GM13976 (cell line): ENCODE data around the gene PDE11A.

ENCODE experiments used
- DNase-seq: peaks from one replicate; pipeline ENCODE4 v3.0.0; 2012; ENCODE audit warnings: low spot score
- in situ Hi-C: fragments of 300-500 bp; cut with MboI; formaldehyde crosslinking; loops from one replicate; pipeline ENCODE4 v1.12.0; 2022; ENCODE audit warnings: low sequenced_read_pairs, mixed read lengths, inconsistent platforms; ENCODE audit not compliant: unreplicated experiment
- TF ChIP-seq, protein P1 (sequence below): IDR thresholded peaks from 2 replicates; pipeline ENCODE4 v1.5.1; 2012; ENCODE audit warnings: borderline replicate concordance, mild to moderate bottlenecking; ENCODE audit not compliant: insufficient read depth; ENCODE audit errors: extremely low read depth, missing control alignments, control extremely low read depth

The PDE11A gene

DNA sequence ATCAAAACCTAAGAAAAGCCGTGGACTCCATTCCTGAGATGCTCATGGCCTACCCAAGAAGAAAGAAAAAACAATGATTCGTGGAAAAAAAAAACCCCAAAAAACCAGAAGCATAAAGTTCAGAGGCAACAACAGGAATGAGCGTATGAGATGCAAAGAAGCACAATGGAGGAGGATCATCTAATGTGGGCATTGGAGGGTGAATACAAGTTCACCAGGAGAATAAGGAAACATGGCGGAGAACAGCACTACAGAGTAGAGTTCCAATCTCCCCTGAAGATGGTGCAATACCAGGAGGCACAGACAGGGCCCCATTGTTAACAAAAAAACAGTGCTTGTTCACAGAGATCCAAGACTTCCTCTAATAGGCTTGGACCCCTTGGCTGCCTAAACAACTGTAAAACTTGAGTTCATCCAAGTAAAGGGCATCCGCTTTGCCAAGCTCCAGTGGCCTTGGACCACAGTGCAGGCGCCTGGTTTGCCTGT is 337.2 kb downstream of the PDE11A start:
- DNase-seq = no peak
- in situ Hi-C loops = loop anchor here (25.0 kb wide), 1 partner anchor 573 kb away; no protein-coding TSS in a partner anchor
- TF ChIP-seq, protein P1, sequence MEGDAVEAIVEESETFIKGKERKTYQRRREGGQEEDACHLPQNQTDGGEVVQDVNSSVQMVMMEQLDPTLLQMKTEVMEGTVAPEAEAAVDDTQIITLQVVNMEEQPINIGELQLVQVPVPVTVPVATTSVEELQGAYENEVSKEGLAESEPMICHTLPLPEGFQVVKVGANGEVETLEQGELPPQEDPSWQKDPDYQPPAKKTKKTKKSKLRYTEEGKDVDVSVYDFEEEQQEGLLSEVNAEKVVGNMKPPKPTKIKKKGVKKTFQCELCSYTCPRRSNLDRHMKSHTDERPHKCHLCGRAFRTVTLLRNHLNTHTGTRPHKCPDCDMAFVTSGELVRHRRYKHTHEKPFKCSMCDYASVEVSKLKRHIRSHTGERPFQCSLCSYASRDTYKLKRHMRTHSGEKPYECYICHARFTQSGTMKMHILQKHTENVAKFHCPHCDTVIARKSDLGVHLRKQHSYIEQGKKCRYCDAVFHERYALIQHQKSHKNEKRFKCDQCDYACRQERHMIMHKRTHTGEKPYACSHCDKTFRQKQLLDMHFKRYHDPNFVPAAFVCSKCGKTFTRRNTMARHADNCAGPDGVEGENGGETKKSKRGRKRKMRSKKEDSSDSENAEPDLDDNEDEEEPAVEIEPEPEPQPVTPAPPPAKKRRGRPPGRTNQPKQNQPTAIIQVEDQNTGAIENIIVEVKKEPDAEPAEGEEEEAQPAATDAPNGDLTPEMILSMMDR = no peak

DNA sequence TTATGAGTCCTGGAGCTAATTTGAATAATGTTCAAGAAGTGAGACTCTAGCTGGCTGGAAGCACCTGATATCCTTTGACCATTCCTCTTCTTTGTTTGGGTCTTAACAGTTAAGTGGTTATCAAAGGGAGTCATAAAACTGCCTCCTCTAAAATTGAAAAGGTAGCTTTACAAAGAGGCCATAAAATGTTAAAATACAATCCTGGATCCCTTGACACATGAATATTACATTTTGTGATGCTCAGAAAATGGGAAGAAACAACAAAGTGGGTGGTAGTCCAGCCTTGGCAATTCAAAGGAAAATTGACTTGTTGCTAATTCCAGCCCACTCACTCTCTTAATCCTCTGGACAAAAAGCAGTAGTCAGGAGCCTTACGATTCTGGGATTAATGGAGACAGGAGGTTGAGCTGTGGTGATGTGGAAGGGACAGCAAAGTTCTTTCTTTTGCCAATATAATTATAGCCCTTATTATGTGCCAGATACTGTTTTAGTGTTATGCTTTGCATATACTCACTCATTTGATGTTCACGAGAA is 339.2 kb downstream of the PDE11A start:
- no peak for DNase-seq
- in situ Hi-C loops = loop anchor here (25.0 kb wide), 1 partner anchor 571 kb away; no protein-coding TSS in a partner anchor
- TF ChIP-seq, protein P1 = no peak

DNA sequence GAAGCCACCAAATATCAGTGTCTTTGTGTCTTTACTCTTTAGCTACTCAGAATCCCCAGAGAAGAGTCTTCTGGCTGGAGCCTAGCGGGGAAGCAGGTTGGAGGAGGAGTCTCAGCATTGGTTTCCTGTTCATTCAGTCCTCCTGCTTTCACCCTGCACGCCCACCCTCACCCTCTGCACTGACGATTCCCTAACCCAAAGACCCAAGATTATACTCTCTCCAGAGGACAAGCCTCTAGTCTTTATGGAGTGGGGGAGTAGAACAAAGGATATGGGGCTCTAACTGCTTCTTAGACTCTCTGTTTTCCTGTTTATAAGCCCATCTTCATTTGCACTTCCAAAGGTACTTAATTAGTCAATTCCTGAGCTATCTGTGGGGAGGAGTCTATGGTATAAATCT is 341.2 kb downstream of the PDE11A start:
- in situ Hi-C loops = loop anchor here (25.0 kb wide), 1 partner anchor 569 kb away; no protein-coding TSS in a partner anchor
- TF ChIP-seq, protein P1 = no peak
- DNase-seq = no peak

DNA sequence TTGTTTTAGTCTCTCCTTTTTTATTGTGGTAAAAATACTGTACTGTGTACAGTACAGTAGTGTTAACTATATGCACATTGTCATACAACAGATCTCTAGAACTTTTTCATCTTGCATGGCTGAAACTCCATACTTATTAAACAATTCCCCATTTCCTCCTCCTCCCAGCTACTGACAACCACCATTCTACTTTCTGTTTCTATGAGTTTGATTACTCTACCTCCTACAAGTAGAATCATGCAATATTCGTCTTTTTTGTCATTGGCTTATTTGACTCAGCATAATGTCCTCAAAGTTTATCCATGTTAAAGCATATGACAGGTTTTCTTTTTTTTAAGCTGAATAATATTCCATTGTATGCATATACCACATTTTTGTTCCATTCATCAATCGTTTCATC is 341.8 kb downstream of the PDE11A start:
- in situ Hi-C loops = loop anchor here (25.0 kb wide), 1 partner anchor 568 kb away; no protein-coding TSS in a partner anchor
- no peak for DNase-seq
- TF ChIP-seq, protein P1 = no peak

DNA sequence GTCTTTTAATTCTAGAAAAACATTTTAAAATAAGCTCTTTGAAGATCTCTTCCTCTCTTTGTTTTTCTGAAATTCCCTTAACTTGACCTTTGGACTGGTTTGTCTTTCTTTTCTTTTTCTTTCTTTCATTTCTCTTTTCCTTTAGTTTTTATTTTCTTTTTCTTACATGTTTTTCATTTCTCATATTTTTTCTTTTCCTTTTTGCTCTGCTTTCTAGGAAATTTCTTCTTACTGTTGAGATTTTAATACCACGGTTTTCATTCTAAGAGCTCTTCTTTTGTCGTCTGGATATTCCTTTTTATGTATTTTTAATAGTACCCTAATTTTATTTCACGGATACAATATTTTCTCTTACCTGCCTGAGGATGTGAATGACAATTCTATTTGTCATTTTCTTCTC is 342.2 kb downstream of the PDE11A start:
- in situ Hi-C loops = loop anchor here (25.0 kb wide), 1 partner anchor 568 kb away; no protein-coding TSS in a partner anchor
- TF ChIP-seq, protein P1 = no peak
- no peak for DNase-seq

DNA sequence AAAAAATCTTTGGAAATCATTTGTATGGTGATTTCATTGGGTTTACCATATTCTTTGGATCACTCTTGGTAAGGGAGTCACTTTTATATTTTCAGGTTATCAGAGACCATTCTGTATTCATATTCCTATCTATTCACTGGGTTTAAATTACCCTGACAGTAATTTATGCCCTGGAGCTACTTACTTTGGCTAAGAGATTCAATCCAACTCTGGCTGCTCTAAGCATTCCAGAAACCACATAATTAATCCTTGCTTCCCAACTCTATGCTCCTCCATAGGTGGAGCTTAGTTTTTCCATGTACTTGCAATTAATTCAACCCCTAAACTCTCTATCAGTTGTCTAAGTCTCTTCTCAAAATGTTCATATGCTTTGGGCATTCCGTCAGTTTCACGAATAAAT is 343.7 kb downstream of the PDE11A start:
- in situ Hi-C loops = loop anchor here (10.0 to 25.0 kb wide), 2 partner anchors 394 to 567 kb away; no protein-coding TSS in a partner anchor

More for the DNA sequence above, 343.7 kb downstream of the PDE11A start:
- DNase-seq = no peak
- TF ChIP-seq, protein P1 = no peak
